CD8-positive, alpha-beta memory T cell (primary cell): ENCODE data around the gene UBR2. TPM values are rescaled to one million over a fixed set of nuclear protein-coding genes. Genes with fewer than 3 reads are reported as not detected.
"Not testable (repeated sequence)": the region's sequence is repeated elsewhere in the genome, so short reads cannot be mapped to it uniquely, and the experiment has no call there.

ENCODE experiments used
- CTCF ChIA-PET: fragments of 350-600 bp; sonication (Branson Sonifier 250); formaldehyde crosslinking; loops from one replicate; lab custom pipeline; 2021; ENCODE audit warnings: antibody characterized with exemption; lab: Charles Lee
- POLR2A ChIA-PET: fragments of 350-600 bp; sonication (Branson Sonifier 250); formaldehyde crosslinking; loops from one replicate; lab custom pipeline; 2021; ENCODE audit warnings: antibody characterized with exemption; lab: Charles Lee
- DNase-seq, 5 donors: peaks; one replicate each; pipeline versions ENCODE4 v3.0.0 to v3.0.0-alpha.2; 2020 to 2022; ENCODE audit warnings: mixed read lengths in 1 of 5
- H3K27ac ChIP-seq: one replicate; pipeline ENCODE4 v1.7.0; 2013; ENCODE audit warnings: low read depth, mild to moderate bottlenecking, low read length, moderate library complexity
- H3K27me3 ChIP-seq: 2 replicates; pipeline ENCODE4 v1.7.0; 2013; ENCODE audit warnings: low read length, mild to moderate bottlenecking; ENCODE audit not compliant: insufficient read depth, poor library complexity, severe bottlenecking
- H3K36me3 ChIP-seq: 2 replicates; pipeline ENCODE4 v1.7.0; 2013; ENCODE audit warnings: mild to moderate bottlenecking, low read length, moderate library complexity; ENCODE audit not compliant: insufficient read depth
- H3K4me1 ChIP-seq: 2 replicates; pipeline ENCODE4 v1.7.0; 2013; ENCODE audit warnings: mild to moderate bottlenecking, low read length, moderate library complexity; ENCODE audit not compliant: insufficient read depth
- H3K4me3 ChIP-seq: 2 replicates; pipeline ENCODE4 v1.7.0; 2013; ENCODE audit warnings: mild to moderate bottlenecking, low read length
- H3K9me3 ChIP-seq: 2 replicates; pipeline ENCODE4 v1.7.0; 2013; ENCODE audit warnings: mild to moderate bottlenecking, low read length
- H3K27ac Mint-ChIP-seq, 8 donors: one replicate each; pipeline ENCODE4 v1.8.0; 2020 to 2021; ENCODE audit warnings: mixed read lengths in 8 of 8, mild to moderate bottlenecking in 6 of 8, inconsistent platforms in 3 of 8, moderate library complexity in 3 of 8
- H3K27me3 Mint-ChIP-seq, 2 donors: one replicate each; pipeline ENCODE4 v1.8.0; 2020 to 2021; ENCODE audit warnings: mixed read lengths in 2 of 2, mild to moderate bottlenecking in 1 of 2, moderate library complexity in 1 of 2
- H3K36me3 Mint-ChIP-seq, 3 donors: one replicate each; pipeline ENCODE4 v1.8.0; 2020 to 2021; ENCODE audit warnings: mixed read lengths in 3 of 3, inconsistent platforms in 1 of 3, mild to moderate bottlenecking in 1 of 3
- H3K4me1 Mint-ChIP-seq, 3 donors: one replicate each; pipeline ENCODE4 v1.8.0; 2020 to 2021; ENCODE audit warnings: mixed read lengths in 3 of 3, inconsistent platforms in 1 of 3, mild to moderate bottlenecking in 1 of 3
- H3K4me3 Mint-ChIP-seq, 7 donors: one replicate each; pipeline ENCODE4 v1.8.0; 2020 to 2021; ENCODE audit warnings: mixed read lengths in 7 of 7, mild to moderate bottlenecking in 6 of 7, moderate library complexity in 4 of 7, inconsistent platforms in 2 of 7
- H3K9me3 Mint-ChIP-seq, 5 donors: one replicate each; pipeline ENCODE4 v1.8.0; 2020 to 2022; ENCODE audit warnings: mixed read lengths in 5 of 5, mild to moderate bottlenecking in 3 of 5, moderate library complexity in 2 of 5, inconsistent platforms in 1 of 5
- polyA plus RNA-seq: library from polyadenylated mRNA; unstranded; fragments of 300-500 nt; fragmentation: Illumina TruSeq; gene quantifications from one replicate; pipeline ENCODE4 v1.2.3, GENCODE V29; 2021
- total RNA-seq, 2 experiments: library from RNA; stranded (reverse); gene quantifications; one replicate each; pipeline ENCODE4 v1.2.3, GENCODE V29; 2021

Gene UBR2
- total and polyA plus RNA-seq, 3 experiments from 2014 or later, result 13.6 to 27.0 (median 26.2) TPM

DNA sequence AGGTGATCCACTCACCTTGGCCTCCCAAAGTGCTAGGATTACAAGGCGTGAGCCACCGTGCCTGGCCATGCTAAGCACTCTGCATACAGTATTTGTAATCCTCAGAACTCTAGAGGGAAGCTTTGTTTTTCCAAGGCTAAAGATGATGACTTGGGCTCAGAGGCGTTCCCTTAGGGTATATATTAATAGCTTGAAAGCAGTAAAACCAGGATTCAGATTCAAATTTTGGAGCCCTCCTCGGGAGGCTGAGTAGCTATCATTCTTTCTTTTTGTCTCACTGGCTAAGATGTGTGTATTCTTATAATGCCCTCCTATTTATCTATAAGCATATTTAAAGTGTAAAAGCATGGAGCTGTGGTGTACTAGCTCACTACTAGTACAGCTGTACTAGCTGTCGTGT is 90.0 kb downstream of the UBR2 start:
- ChIA-PET POLR2A (no interaction called here), CTCF (interaction anchor here (1.2 to 1.9 kb wide), 2 partner anchors 15 to 72 kb away, joined by 3 to 4 read pairs; no protein-coding TSS in a partner anchor)

DNA sequence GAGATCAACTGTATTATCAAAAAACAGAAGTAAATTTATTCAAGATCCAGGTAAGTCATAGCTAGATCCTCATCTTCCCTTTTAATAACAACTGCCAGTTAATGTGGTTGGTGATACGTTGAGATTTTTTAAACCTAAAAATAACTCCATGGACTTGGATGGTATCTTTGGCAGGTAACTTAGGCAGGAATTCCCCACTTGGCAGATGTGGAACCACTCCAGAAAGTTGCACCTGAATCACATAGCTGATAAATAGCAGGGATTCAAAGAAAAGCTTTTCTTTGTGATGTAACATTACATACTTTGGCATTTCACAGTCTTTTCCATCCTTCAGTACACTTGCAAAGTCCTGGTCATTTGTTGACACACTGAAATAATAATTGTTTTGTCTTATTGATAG is 96.0 kb downstream of the UBR2 start:
- no peak overlapping the region for H3K4me3 Mint-ChIP-seq
- DNase-seq, result no peak
- Histone ChIP-seq H3K9me3 (no peaks in the 10 kb centered on the region), H3K4me1 (no peaks in the 10 kb centered on the region), H3K27me3 (no peaks in the 10 kb centered on the region), H3K36me3 (peaks cover 53% of the 10 kb centered on the region), H3K4me3 (no peak overlapping the region), H3K27ac (no peak overlapping the region)
- ChIA-PET CTCF (interaction anchor here (0.5 to 1.9 kb wide), 3 partner anchors 10 to 251 kb away, joined by 3 to 5 read pairs (median 3); partner anchors contain the start of gene TBCC), POLR2A (no interaction called here)
- H3K36me3 Mint-ChIP-seq, result peaks cover 0 to 77% (median 29%) of the 10 kb centered on the region in 3 donors
- no peaks in the 10 kb centered on the region for H3K27me3 Mint-ChIP-seq
- H3K4me1 Mint-ChIP-seq, result peaks cover 0 to 5% (median 0%) of the 10 kb centered on the region in 3 donors
- H3K9me3 Mint-ChIP-seq, result no peaks in the 10 kb centered on the region
- H3K27ac Mint-ChIP-seq, result no peak overlapping the region

More for the DNA sequence above, 90.0 kb downstream of the UBR2 start:
- no peaks in the 10 kb centered on the region for H3K27me3 ChIP-seq
- DNase-seq, result no peak
- peaks cover 0 to 82% (median 22%) of the 10 kb centered on the region in 3 donors for H3K36me3 Mint-ChIP-seq
- no peaks in the 10 kb centered on the region for H3K4me1 Mint-ChIP-seq
- no peak overlapping the region for H3K27ac Mint-ChIP-seq
- no peak overlapping the region for H3K27ac ChIP-seq
- no peaks in the 10 kb centered on the region for H3K9me3 Mint-ChIP-seq
- H3K4me3 Mint-ChIP-seq, result no peak overlapping the region
- no peaks in the 10 kb centered on the region for H3K9me3 ChIP-seq
- no peaks in the 10 kb centered on the region for H3K4me1 ChIP-seq
- H3K36me3 ChIP-seq, result peaks cover 56% of the 10 kb centered on the region
- H3K27me3 Mint-ChIP-seq, result no peaks in the 10 kb centered on the region
- H3K4me3 ChIP-seq, result no peak overlapping the region

DNA sequence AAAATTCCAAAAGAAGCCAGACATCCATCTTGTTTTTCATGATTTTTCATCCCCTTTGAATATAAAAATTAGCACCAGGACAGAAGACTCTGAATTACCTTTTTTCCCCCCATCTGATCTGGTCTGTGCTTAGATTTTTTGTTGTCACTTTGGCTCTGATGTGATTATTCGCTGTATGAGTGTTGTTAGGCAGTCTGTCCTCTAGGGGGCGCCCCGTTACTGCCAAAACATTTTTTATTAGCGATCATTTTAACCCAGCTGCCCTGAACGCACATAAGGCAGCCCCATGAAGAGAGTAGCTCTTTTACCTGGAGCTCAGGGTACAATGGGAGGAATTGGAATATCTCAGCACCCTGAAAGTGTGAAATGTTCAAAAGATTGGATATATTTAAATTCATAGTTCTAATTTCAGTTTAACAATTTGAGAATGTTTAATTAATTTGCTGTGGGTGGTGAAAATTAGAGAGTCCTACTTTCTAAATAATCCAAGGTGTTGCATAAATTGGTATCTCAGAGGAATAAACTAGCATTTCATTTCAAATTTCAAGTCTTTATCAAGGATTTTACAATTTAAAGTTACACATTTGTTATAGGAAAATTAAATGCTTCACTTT is 97.8 kb downstream of the UBR2 start:
- POLR2A ChIA-PET, result interaction anchor here (0.6 to 1.7 kb wide), 5 partner anchors 19 to 218 kb away, joined by 3 to 8 read pairs (median 7); partner anchors contain the start of genes RPL7L1 and TBCC
- no peaks in the 10 kb centered on the region for H3K9me3 Mint-ChIP-seq

DNA sequence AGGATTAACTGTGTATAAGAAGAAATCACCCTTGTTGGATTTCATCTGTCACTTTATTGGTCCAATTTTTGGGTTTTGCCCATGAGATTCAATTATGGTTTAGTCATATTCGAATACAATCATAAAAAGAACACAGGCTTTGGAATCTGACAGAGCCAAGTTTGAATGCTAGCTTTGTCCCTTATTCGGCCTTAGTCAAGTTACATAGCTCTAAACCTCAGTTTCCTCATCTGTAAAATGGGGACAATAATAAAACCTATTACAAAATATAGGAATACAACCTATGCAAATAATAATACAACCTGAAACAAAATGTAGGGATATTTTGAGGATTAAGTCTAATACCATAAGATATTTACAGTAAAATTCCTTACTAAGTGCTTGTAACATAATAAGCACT is 100.9 kb downstream of the UBR2 start:
- H3K27ac Mint-ChIP-seq, result no peak overlapping the region
- DNase-seq, result no peak
- Histone ChIP-seq H3K9me3 (no peaks in the 10 kb centered on the region), H3K4me3 (no peak overlapping the region), H3K27ac (no peak overlapping the region), H3K27me3 (no peaks in the 10 kb centered on the region), H3K36me3 (peaks cover 36% of the 10 kb centered on the region), H3K4me1 (no peaks in the 10 kb centered on the region)
- no peaks in the 10 kb centered on the region for H3K27me3 Mint-ChIP-seq
- H3K36me3 Mint-ChIP-seq, result peaks cover 4 to 88% (median 25%) of the 10 kb centered on the region in 3 donors
- ChIA-PET CTCF (interaction anchor here (4.2 kb wide), 1 partner anchor 213 kb away, joined by 43 read pairs; the partner anchor contains the start of gene RPL7L1), POLR2A (no interaction called here)
- peaks cover 0 to 5% (median 0%) of the 10 kb centered on the region in 3 donors for H3K4me1 Mint-ChIP-seq
- H3K9me3 Mint-ChIP-seq, result no peaks in the 10 kb centered on the region
- no peak overlapping the region for H3K4me3 Mint-ChIP-seq

More for the DNA sequence above, 97.8 kb downstream of the UBR2 start:
- Histone ChIP-seq H3K4me1 (no peaks in the 10 kb centered on the region), H3K27ac (no peak overlapping the region), H3K27me3 (no peaks in the 10 kb centered on the region), H3K36me3 (peaks cover 48% of the 10 kb centered on the region), H3K9me3 (no peaks in the 10 kb centered on the region), H3K4me3 (no peak overlapping the region)
- peaks cover 0 to 85% (median 28%) of the 10 kb centered on the region in 3 donors for H3K36me3 Mint-ChIP-seq
- H3K27me3 Mint-ChIP-seq, result no peaks in the 10 kb centered on the region
- peaks cover 0 to 5% (median 0%) of the 10 kb centered on the region in 3 donors for H3K4me1 Mint-ChIP-seq
- no peak overlapping the region for H3K4me3 Mint-ChIP-seq
- peak overlapping the region in 5 of 8 donors; percentile 0 to 84 (median 17) for H3K27ac Mint-ChIP-seq
- DNase-seq, result peak; percentile 75 to 88 (median 77)
- CTCF ChIA-PET, result interaction anchor here (0.6 to 4.2 kb wide), 36 partner anchors 9 to 482 kb away, joined by 3 to 44 read pairs (median 4); partner anchors contain the start of genes RPL7L1, TBCC and UBR2

DNA sequence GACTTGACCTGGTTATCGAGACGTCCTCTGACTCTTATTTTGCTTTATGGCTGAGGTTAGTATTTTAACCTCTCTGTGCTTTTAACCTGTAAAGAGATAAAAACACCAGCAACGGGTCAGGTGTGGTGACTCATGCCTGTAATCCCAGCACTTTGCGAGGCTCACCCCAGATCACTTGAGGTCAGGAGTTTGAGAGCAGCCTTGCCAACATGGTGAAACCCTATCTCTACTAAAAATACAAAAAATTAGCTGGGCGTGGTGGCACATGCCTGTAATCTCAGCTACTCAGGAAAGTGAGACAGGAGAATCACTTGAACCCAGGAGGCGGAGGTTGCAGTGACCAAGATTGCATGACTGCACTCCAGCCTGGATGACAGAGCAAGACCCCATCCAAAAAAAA is 110.5 kb downstream of the UBR2 start:
- CTCF ChIA-PET, H3K4me1 ChIP-seq, H3K4me3 ChIP-seq, H3K27me3 Mint-ChIP-seq, POLR2A ChIA-PET, DNase-seq, H3K4me3 Mint-ChIP-seq, H3K9me3 ChIP-seq, H3K9me3 Mint-ChIP-seq, H3K27ac ChIP-seq, H3K4me1 Mint-ChIP-seq, H3K27me3 ChIP-seq: not testable (repeated sequence)
- H3K36me3 ChIP-seq, result peaks cover 69% of the 10 kb centered on the region
- H3K27ac Mint-ChIP-seq, result peak overlapping the region in 1 of 8 donors; percentile 42
- peaks cover 30 to 97% (median 33%) of the 10 kb centered on the region in 3 donors for H3K36me3 Mint-ChIP-seq

DNA sequence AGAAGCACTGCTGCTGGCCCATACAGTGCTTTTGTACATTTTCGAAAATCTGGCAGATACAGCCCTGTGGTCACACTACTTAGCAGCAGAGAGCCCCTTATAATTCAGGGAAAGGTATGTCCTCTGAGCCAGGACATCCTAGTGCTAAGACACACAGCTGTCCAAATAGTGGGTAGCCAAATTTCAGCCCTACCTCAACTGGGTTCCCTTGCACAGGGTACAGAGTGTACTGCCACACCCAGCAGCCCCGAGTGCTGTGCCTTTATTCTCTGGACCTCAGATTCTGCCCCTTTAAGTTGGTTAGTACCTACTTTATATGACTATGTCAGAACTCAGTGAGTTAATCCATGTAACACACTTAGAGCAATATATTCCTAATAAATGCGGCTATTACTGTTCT is 111.0 kb downstream of the UBR2 start:
- no peak for DNase-seq
- Histone ChIP-seq H3K9me3 (no peaks in the 10 kb centered on the region), H3K27ac (no peak overlapping the region), H3K27me3 (no peaks in the 10 kb centered on the region), H3K4me3 (no peak overlapping the region), H3K4me1 (no peaks in the 10 kb centered on the region), H3K36me3 (peaks cover 69% of the 10 kb centered on the region)
- Mint-ChIP-seq H3K4me1 (no peaks in the 10 kb centered on the region), H3K9me3 (no peaks in the 10 kb centered on the region), H3K27me3 (no peaks in the 10 kb centered on the region), H3K4me3 (no peak overlapping the region), H3K27ac (peak overlapping the region in 4 of 8 donors; percentile 5 to 42 (median 36)), H3K36me3 (peaks cover 31 to 97% (median 37%) of the 10 kb centered on the region in 3 donors)
- CTCF ChIA-PET, result no interaction called here
- POLR2A ChIA-PET, result interaction anchor here (0.6 kb wide), 1 partner anchor 73 kb away, joined by 5 read pairs; no protein-coding TSS in a partner anchor

DNA sequence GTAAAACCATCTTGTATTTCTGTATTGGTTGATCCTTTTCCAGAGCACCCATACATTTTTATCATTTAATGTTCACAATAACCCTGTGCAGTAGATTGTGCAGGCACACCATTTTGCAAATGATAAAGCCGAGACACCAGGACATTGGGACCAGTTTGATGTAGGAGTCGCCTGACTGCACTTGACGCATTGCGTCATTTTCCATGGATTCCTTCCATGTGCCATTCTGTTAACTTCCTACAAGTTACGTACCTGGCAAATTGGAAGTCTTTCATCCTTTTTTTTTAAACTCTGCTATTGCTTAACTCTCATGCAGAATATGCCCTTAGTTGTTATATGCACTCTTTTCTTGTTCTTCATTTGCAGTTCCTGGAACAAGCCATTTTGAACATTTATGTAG is 115.5 kb downstream of the UBR2 start:
- Mint-ChIP-seq H3K27me3 (no peaks in the 10 kb centered on the region), H3K36me3 (peaks cover 13 to 92% (median 27%) of the 10 kb centered on the region in 3 donors), H3K27ac (peak overlapping the region in 3 of 8 donors; percentile 22 to 62 (median 27))

DNA sequence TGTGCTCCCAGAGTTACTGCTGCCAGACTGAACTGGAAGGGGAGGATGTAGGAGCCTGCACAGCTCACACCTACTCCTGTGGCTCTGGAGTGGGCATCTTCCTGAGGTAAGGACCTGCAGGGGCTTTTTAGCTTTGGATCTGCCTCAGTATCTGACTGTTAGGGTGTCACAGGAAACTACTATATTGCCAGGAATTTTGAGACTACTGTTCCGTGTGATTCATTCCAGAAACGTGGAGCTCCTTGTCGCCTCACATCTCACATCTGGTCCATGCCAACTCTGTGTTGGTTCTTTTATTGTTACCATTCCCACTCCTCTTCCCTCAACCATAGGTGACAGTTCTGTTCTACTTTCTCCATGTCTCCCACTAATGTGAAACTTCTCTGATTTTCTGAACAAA is 124.5 kb downstream of the UBR2 start:
- Mint-ChIP-seq H3K4me3 (no peak overlapping the region), H3K9me3 (no peaks in the 10 kb centered on the region), H3K4me1 (peaks cover 6 to 20% (median 10%) of the 10 kb centered on the region in 3 donors), H3K27me3 (no peaks in the 10 kb centered on the region), H3K27ac (peak overlapping the region in 4 of 8 donors; percentile 13 to 42 (median 30)), H3K36me3 (peaks cover 12 to 89% (median 31%) of the 10 kb centered on the region in 3 donors)
- CTCF ChIA-PET, result interaction anchor here (0.8 to 1.4 kb wide), 3 partner anchors 10 to 84 kb away, joined by 3 read pairs; no protein-coding TSS in a partner anchor
- peaks cover 6% of the 10 kb centered on the region for H3K4me1 ChIP-seq
- no peak for DNase-seq
- no peaks in the 10 kb centered on the region for H3K9me3 ChIP-seq
- no peaks in the 10 kb centered on the region for H3K27me3 ChIP-seq
- H3K4me3 ChIP-seq, result no peak overlapping the region
- H3K27ac ChIP-seq, result no peak overlapping the region
- POLR2A ChIA-PET, result no interaction called here
- peaks cover 49% of the 10 kb centered on the region for H3K36me3 ChIP-seq

More for the DNA sequence above, 115.5 kb downstream of the UBR2 start:
- no peaks in the 10 kb centered on the region for H3K4me1 ChIP-seq
- H3K4me3 ChIP-seq, result no peak overlapping the region
- CTCF ChIA-PET, result interaction anchor here (1.5 kb wide), 1 partner anchor 18 kb away, joined by 3 read pairs; no protein-coding TSS in a partner anchor
- Mint-ChIP-seq H3K9me3 (no peaks in the 10 kb centered on the region), H3K4me3 (no peak overlapping the region), H3K4me1 (no peaks in the 10 kb centered on the region)
- POLR2A ChIA-PET, result interaction anchor here (1.1 kb wide), 1 partner anchor 92 kb away, joined by 3 read pairs; no protein-coding TSS in a partner anchor
- no peaks in the 10 kb centered on the region for H3K9me3 ChIP-seq
- H3K36me3 ChIP-seq, result peaks cover 75% of the 10 kb centered on the region
- H3K27ac ChIP-seq, result no peak overlapping the region
- H3K27me3 ChIP-seq, result no peaks in the 10 kb centered on the region
- no peak for DNase-seq
